SK-N-MC (cell line): Measurements from ENCODE around the gene ACTR3C.
"Not testable (repeated sequence)": the region's sequence is repeated elsewhere in the genome, so short reads cannot be mapped to it uniquely, and the experiment has no call there.

ENCODE experiments used
- DNase-seq: peaks from one replicate; pipeline ENCODE4 v3.0.0-alpha.2; 2011; ENCODE audit warnings: low read depth, low spot score
- H3K27ac ChIP-seq: fragments of 200-600 bp; sonication (generic); 2 replicates; pipeline ENCODE4 v1.5.1; 2016; ENCODE audit warnings: mixed run types
- H3K36me3 ChIP-seq: fragments of 200-600 bp; sonication (generic); 2 replicates; pipeline ENCODE4 v1.6.1; 2017; ENCODE audit warnings: antibody characterized with exemption, low read length, mixed read lengths; ENCODE audit not compliant: insufficient read depth
- H3K4me3 ChIP-seq: fragments of 200-600 bp; sonication (generic); 2 replicates; pipeline ENCODE4 v1.5.1; 2016
- H3K9ac ChIP-seq: fragments of 200-600 bp; sonication (generic); 2 replicates; pipeline ENCODE4 v1.8.0; 2017; ENCODE audit warnings: mixed run types, mixed read lengths; ENCODE audit not compliant: insufficient read length
- H3K9me3 ChIP-seq: fragments of 200-600 bp; sonication (generic); 2 replicates; pipeline ENCODE4 v1.6.1; 2017; ENCODE audit warnings: low read depth, mild to moderate bottlenecking, antibody characterized with exemption, low read length, moderate library complexity, mixed read lengths

Gene ACTR3C

DNA sequence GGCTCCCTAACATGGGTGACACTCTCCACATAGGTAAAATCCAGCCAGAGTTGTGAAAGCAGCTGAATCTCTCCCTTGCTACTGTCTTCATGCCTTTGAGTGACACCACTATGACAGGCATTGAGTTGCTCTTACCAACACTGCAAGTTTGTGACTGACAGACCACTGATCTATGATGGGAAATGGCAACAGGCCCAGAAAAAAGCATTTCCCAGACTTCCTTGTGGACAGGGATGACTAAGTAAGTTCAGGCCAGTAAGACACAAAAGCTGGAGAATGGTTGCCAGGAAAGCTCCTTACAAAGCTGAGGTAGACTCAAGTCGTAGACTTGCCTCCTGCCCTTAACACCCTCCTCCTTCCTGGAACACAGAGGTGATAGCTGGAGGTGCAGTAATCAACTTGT is 20.4 kb downstream of the ACTR3C start:
- not testable (repeated sequence) for H3K36me3 ChIP-seq, H3K9ac ChIP-seq, H3K4me3 ChIP-seq, DNase-seq, H3K9me3 ChIP-seq, H3K27ac ChIP-seq

DNA sequence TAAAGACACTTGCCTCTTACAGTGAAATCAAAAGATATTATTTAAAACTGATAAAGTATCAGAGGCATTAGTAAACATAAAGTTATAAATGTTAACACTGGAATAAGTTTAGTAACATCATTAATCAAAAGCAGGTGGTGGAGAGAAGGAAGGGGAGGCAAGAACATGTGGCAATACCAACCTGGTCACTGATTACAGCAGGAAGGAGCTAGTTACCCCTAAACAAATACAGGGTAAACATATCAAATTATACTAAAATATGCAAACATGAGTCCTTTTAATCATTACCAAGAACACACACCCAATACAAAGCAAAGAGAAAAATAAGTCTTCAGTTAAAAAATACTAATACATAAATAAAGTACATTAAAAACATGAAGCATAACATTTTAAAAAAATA is 25.4 kb downstream of the ACTR3C start:
- not testable (repeated sequence) for H3K36me3 ChIP-seq, H3K27ac ChIP-seq, DNase-seq, H3K9me3 ChIP-seq, H3K9ac ChIP-seq, H3K4me3 ChIP-seq

DNA sequence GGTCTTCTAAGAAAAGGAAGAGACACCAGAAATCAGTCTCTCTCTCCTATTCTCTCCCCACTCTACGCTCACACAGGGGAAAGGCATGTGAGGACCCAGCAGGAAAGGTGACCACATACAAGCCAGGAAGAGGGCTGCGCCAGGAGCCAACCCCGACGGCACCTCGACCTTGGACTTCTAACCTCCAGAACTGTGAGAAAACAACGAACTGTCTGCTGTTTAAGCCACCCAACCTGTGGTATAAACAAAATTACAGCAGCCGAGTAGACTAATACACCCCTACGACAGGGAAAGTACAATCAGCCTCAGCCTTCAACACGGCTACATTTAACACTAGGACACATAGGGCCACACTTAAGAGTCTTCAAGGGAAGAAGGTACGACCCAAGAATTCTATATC is 26.5 kb downstream of the ACTR3C start:
- DNase-seq, H3K9ac ChIP-seq, H3K9me3 ChIP-seq, H3K36me3 ChIP-seq, H3K27ac ChIP-seq, H3K4me3 ChIP-seq: not testable (repeated sequence)

DNA sequence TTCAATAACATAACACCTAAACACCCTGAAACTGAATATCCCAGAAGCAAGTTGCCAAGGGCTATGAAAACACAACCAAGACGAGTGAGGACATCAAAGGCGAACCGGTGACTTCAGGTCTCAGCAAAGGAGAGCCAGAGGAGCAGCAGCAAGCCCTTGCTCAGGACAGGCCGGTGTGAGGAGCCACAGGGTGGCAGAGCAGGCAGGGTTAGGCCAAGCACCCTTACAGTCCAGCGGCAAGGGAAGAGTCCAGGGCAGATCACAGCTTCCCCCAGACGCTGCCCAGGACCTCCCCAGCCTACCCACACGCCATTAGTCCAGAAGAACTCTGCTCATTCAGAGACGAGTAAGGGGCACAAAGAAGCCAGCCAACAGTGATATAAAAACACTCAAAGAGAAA is 27.7 kb downstream of the ACTR3C start:
- DNase-seq, H3K4me3 ChIP-seq, H3K9ac ChIP-seq, H3K9me3 ChIP-seq, H3K36me3 ChIP-seq, H3K27ac ChIP-seq: not testable (repeated sequence)

DNA sequence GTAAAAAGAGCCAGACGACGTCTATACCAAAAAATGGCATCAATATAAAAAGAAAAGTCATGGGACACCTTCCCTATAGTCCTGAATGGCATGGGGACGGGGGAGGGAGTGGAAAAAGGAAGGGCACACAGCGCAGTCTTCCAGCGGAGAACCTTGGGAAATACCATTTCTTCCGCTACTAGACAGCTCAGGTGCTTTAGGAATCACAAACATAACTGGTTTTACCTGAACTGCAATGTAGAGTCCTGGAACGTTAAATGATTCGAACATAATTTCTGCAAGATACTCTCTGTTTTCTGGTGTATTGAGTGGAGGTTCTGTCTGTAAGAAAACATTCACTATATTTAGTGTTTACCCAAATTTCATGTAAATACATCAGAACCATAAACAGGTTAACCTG is 28.3 kb downstream of the ACTR3C start:
- H3K9me3 ChIP-seq, H3K4me3 ChIP-seq, H3K36me3 ChIP-seq, H3K27ac ChIP-seq, DNase-seq, H3K9ac ChIP-seq: not testable (repeated sequence)

DNA sequence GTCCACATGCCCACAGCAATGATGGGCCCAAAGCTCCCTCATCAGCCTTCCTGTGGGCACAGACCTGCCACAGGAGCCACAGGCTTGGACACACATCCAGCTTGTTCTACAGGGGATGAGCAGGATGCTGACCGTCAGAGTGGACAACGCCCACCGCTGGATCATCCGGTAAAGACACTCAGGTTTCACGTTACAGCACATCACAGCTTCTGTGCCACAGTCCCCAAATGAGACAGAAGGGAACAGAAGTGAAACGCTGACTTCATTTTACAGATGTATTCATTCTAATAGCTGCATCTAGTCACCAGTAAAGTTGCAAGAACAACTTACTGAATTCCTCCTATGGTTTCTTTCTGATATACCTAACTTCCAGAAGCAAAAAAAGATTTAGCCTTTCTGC is 33.0 kb downstream of the ACTR3C start:
- not testable (repeated sequence) for H3K27ac ChIP-seq, DNase-seq, H3K9me3 ChIP-seq, H3K9ac ChIP-seq, H3K4me3 ChIP-seq, H3K36me3 ChIP-seq

DNA sequence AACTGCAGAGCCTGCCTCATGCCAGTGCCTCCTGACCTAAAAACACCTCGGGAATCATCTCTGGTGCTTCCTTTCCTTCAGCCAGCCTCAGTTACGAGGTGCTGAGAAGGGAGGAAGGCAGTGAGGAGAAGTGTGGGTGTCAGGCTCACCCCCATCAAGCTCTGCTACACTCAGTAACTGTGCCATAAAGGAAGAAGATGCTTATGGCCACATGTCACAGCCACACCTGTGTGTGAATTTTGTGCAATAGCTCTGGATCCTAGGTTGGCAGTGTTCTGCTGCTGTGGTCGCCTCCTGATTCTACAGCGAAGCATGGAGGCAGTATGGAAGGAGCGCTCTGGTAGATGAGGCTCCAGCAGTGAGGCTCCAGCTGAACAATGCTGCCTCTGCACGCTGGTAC is 34.5 kb downstream of the ACTR3C start:
- H3K36me3 ChIP-seq, H3K9ac ChIP-seq, H3K9me3 ChIP-seq, DNase-seq, H3K27ac ChIP-seq, H3K4me3 ChIP-seq: not testable (repeated sequence)

DNA sequence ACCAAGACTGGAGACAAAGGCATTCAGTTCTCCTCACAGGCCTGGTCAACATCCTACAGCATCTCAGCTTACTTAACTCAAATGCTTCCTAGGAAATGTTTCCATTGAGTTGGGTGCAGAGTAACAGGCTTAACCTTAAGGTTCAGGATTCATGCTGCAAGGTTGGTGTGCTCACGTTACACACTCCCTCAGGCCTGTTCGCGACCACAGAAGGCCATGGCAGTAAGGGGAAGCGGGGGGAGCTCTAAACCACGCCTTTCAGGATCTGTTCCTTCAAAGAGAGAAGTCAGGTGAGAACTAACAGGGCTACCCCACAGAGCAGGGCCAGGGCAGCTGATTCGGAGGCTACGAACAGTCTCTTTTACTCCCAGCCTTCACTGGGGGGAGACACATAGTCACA is 35.5 kb downstream of the ACTR3C start:
- not testable (repeated sequence) for H3K9ac ChIP-seq, H3K27ac ChIP-seq, H3K9me3 ChIP-seq, DNase-seq, H3K36me3 ChIP-seq, H3K4me3 ChIP-seq

DNA sequence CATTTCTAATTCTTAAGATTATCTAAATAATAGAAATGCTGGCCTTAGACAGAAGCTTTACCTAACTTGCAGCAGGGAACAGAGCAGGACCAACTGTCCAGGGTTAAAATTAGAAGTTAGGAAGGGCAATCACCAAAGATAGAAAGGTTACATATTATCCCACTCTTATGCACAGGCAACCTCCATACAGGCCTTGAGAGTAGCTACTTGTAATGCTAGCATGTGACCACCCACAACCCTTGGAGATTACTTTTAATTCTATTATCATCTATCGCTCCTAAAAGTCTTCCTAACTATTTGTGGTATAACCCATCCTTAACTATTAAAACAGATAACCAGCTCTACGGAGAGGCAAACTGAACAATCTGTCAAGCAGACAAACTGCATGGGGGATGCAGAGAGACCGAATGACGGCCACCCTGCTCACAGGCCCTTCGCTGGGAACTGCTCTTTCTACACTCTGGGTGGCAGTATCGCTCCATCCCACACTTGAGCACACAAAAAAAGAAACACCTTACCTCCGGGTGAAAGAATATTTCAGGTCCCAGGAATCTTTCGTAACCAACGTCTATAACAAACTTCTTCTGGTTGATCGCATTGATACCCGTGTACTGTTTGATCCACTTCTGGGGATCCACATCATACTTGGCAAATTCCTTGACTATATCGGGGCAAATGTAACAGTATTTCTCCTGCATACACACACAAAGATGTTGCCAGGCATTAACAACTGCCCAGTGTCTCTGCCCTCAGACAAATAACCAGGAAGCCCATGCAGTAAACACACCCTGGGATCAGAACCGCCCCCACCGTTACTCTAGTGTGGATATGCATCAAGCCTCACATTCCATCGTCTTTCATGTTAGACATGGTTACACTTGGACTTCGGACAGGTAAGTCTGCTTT is 37.2 kb downstream of the ACTR3C start:
- not testable (repeated sequence) for DNase-seq, H3K36me3 ChIP-seq, H3K9ac ChIP-seq, H3K4me3 ChIP-seq, H3K9me3 ChIP-seq, H3K27ac ChIP-seq

DNA sequence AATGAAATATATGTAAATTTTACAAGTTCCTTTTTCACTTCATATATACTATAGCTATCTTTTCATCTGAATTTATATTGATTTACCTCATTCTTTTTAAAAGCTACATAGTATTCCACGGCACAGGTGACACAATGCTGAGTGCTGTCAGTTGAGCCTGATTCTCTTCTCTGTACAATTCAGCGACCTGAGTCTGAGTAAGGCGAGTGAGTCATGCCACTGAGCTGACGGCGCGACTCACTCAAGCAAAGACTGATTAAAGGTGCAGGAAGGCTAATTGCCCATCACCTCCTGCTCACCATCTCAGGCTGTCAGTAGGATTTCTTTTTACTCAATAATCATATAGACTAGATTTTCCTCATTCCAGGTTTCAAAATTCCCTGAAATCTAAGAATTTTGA is 39.7 kb downstream of the ACTR3C start:
- not testable (repeated sequence) for DNase-seq, H3K9me3 ChIP-seq, H3K27ac ChIP-seq, H3K36me3 ChIP-seq, H3K9ac ChIP-seq, H3K4me3 ChIP-seq

DNA sequence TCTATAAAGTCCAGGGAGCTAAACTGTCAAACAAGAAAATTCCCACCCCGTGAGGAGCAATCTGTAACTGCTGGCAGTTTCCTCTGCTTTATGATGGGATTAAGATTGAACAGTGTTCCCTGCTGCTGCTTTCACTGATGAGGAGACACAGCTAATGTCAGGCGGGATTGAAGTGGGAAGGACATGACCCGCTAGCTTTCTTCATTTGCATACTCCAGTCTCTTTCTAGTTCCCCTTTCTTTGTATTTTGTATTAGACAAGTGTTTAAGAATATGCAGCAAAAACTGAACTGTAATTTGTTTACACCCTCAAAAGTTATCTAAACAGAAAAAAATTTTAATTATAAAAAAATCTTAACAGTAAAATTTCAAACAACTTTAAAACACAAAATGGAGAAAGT is 40.2 kb downstream of the ACTR3C start:
- not testable (repeated sequence) for H3K4me3 ChIP-seq, DNase-seq, H3K9me3 ChIP-seq, H3K36me3 ChIP-seq, H3K9ac ChIP-seq, H3K27ac ChIP-seq

DNA sequence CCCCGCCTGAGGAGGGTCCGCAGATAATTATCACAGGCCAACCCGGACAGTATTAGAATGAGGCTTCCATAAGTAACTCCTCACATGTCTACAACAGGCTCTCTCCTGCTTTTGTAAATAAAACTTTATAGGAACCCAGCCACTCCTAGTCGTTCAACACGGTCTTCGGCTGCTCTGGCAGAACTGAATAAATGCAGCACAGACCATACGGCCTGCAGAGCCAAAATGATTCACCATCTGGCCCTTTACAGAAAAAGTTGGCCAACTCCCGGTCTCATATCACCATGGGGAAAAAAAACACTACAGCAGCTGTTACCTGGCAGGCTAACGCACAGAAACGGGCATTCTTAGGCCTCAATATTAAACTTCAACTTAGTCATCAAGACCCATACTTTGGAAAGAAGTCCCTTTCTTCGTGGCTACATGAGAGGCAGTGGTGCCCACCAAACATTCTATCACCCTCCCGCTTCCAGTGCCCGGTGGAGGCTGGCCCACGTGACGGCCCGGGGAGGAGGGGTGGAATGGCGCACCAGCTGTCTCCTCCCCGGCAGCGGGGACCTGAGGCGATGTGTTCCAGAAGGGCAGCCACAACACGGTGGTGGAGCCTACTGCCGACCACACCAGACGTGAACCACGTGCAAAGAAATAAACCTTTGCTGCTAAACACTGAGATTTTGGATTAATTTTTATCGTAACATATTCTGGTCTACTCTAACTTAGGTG is 41.5 kb downstream of the ACTR3C start:
- H3K4me3 ChIP-seq, DNase-seq, H3K27ac ChIP-seq, H3K9me3 ChIP-seq, H3K36me3 ChIP-seq, H3K9ac ChIP-seq: not testable (repeated sequence)

DNA sequence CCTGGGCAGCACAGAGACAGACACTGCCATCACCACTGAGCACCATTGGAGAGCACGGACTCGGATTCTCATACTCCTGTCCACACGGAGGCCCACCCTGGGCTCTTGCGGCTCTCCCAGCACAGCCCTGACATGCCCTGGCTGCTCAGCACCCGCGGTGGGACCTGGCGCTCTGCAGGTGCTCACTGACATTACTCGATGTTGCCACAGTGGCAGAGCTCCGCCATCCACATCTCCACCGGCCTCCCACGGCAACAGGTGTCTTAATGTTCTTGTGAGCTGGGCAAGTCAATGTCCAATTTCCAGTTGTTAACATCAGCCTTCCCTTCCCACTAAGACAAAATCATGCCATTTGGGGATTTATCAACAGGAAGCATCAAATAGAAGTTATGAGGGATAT is 45.0 kb downstream of the ACTR3C start:
- H3K36me3 ChIP-seq, DNase-seq, H3K9me3 ChIP-seq, H3K4me3 ChIP-seq, H3K9ac ChIP-seq, H3K27ac ChIP-seq: not testable (repeated sequence)

DNA sequence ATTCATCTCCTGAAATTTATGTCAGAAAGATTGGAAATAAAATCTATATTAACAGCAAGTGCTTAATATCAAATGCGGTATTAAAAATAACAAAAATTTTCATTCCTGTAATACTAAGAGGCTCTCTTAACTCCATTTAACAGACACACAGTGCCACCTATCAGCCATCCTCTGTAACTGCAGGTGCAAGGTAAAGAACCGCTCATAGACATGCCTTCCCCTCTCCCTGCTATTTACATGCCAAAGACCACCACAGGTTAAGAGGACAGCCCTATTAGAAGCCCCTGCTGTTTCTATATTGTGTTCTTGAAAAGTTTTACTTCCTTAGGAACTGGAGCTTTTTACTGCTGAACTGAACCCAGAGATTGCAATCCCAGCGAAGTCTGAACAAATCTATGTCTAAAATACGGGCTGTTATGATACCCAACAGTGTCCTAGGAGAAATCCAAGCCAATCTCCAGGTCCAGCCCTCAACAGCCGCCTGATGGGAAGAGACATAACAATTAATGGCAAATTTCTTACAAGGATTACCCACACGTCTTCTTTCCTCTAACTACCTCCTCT is 47.1 kb downstream of the ACTR3C start:
- H3K27ac ChIP-seq, H3K4me3 ChIP-seq, H3K36me3 ChIP-seq, H3K9ac ChIP-seq, H3K9me3 ChIP-seq, DNase-seq: not testable (repeated sequence)
